Activated CD4-positive, CD25-positive, alpha-beta regulatory T cell treated with anti-CD3 and anti-CD28 coated beads, Interleukin-2, amount 50 U/mL, for 24 hours (primary cell): Measurements from ENCODE around the gene COX6B2.
"Not testable (repeated sequence)": the region's sequence is repeated elsewhere in the genome, so short reads cannot be mapped to it uniquely, and the experiment has no call there.

Experiments
- ATAC-seq, 2 donors: fragments of 150-1000 bp; cut with Tn5 transposase; one replicate each; pipeline ENCODE4 v1.10.0; 2021; ENCODE audit warnings: mild to moderate bottlenecking in 1 of 2, moderate library complexity in 1 of 2

Gene COX6B2

GRCh38 chr19:55341595-55342531 lies 12.7 kb downstream of the COX6B2 start:
- ATAC-seq: no peak

- no peak for ATAC-seq
Observed at GRCh38 chr19:55341171-55341588, 13.3 kb downstream of the COX6B2 start.

- ATAC-seq: no peak
Observed at GRCh38 chr19:55340784-55341147, 13.8 kb downstream of the COX6B2 start.

- no peak for ATAC-seq
Observed at GRCh38 chr19:55339889-55340783, 14.4 kb downstream of the COX6B2 start.

GRCh38 chr19:55339105-55339888 lies 15.2 kb downstream of the COX6B2 start, which contains the start of gene KMT5C:
Gene KMT5C, plus strand, starts transcription at chr19:55339876. Its CDS starts 2,061 bp downstream, at chr19:55341937.
- ATAC-seq: peak; percentile 84 to 86

GRCh38 chr19:55336101-55336500 lies 18.4 kb downstream of the COX6B2 start:
- no peak for ATAC-seq

GRCh38 chr19:55333870-55334269 lies 20.6 kb downstream of the COX6B2 start:
- no peak for ATAC-seq

GRCh38 chr19:55329791-55330190 lies 24.7 kb downstream of the COX6B2 start:
- not testable (repeated sequence) for ATAC-seq

GRCh38 chr19:55328774-55329318 lies 25.7 kb downstream of the COX6B2 start:
- ATAC-seq: not testable (repeated sequence)

- ATAC-seq: no peak
Observed at GRCh38 chr19:55325172-55325571, 29.3 kb downstream of the COX6B2 start, which contains the start of gene TMEM150B. Gene TMEM150B, minus strand, starts transcription at chr19:55325341. Its CDS starts 4,305 bp downstream, at chr19:55321036.

- ATAC-seq: no peak
Observed at GRCh38 chr19:55324662-55325061, 29.9 kb downstream of the COX6B2 start.

GRCh38 chr19:55322204-55322885 lies 32.2 kb downstream of the COX6B2 start:
- no peak for ATAC-seq

- no peak for ATAC-seq
Observed at GRCh38 chr19:55321466-55322137, 32.9 kb downstream of the COX6B2 start.

GRCh38 chr19:55320844-55321419 lies 33.6 kb downstream of the COX6B2 start:
- ATAC-seq: no peak

GRCh38 chr19:55319785-55320184 lies 34.7 kb downstream of the COX6B2 start:
- ATAC-seq: no peak

- ATAC-seq: no peak
Observed at GRCh38 chr19:55316646-55317045, 37.9 kb downstream of the COX6B2 start.

GRCh38 chr19:55315956-55316525 lies 38.5 kb downstream of the COX6B2 start:
- no peak for ATAC-seq

- no peak for ATAC-seq
Observed at GRCh38 chr19:55314396-55314795, 40.1 kb downstream of the COX6B2 start.

GRCh38 chr19:55312621-55313512 lies 41.7 kb downstream of the COX6B2 start:
- no peak for ATAC-seq
